Gastroesophageal sphincter (tissue), 3 donors: ENCODE results near the gene CCDC27.

Experiments used
- CTCF ChIP-seq, 4 experiments: fragments of 200-600 bp in 2 of 4; fragments of 450-650 bp in 2 of 4; sonication (generic) in 1 of 4; IDR thresholded peaks; one replicate each; pipeline ENCODE4 v1.5.1; 2017 to 2019; ENCODE audit warnings: antibody characterized with exemption in 4 of 4, mild to moderate bottlenecking in 2 of 4, moderate library complexity in 2 of 4
- POLR2A ChIP-seq, 2 donors: fragments of 450-650 bp; IDR thresholded peaks; one replicate each; pipeline ENCODE4 v1.6.1; 2017; ENCODE audit warnings: antibody characterized with exemption in 2 of 2, mild to moderate bottlenecking in 2 of 2, moderate library complexity in 1 of 2

GRCh38 chr1:3744646-3745045 is 7.6 kb upstream of the CCDC27 start:
- TF ChIP-seq CTCF (IDR thresholded peaks at IDR 0.05) (no peak), POLR2A (IDR thresholded peaks at IDR 0.05) (no peak)
